Body of pancreas (tissue), 4 donors: ENCODE data around the gene FBL. TPM values are rescaled to one million over a fixed set of nuclear protein-coding genes. Genes with fewer than 3 reads are reported as not detected.

Source experiments
- ATAC-seq: fragments of 150-250 bp; one replicate; pipeline ENCODE4 v1.9.1; 2016
- DNase-seq, 4 donors: peaks; one replicate each; pipeline ENCODE4 v3.0.0-alpha.2; 2019
- H3K27ac ChIP-seq, 4 donors: fragments of 200-600 bp; sonication (generic); 1 replicate in 3 of 4; 2 replicates in 1 of 4; pipeline versions ENCODE4 v1.5.1 to v1.6.1; 2016 to 2019; ENCODE audit warnings: mild to moderate bottlenecking in 1 of 4, mixed read lengths in 1 of 4, moderate library complexity in 1 of 4
- H3K27me3 ChIP-seq, 2 donors: fragments of 200-600 bp; sonication (generic); one replicate each; pipeline ENCODE4 v1.6.0; 2016; ENCODE audit warnings: mild to moderate bottlenecking in 1 of 2
- H3K36me3 ChIP-seq, 2 donors: fragments of 200-600 bp; sonication (generic); replicated peaks in 1 of 2; 2 replicates each; pipeline ENCODE4 v1.5.1; 2016; ENCODE audit warnings: low read depth in 2 of 2; ENCODE audit not compliant: insufficient read depth in 1 of 2
- H3K4me1 ChIP-seq: fragments of 200-600 bp; sonication (generic); one replicate; pipeline ENCODE4 v1.6.0; 2016
- H3K4me3 ChIP-seq, 2 donors: fragments of 200-600 bp; sonication (generic); 1 replicate in 1 of 2; 2 replicates in 1 of 2; pipeline ENCODE4 v1.5.1; 2016 to 2019
- H3K9me3 ChIP-seq, 3 donors: fragments of 200-600 bp; sonication (generic); 1 replicate in 2 of 3; 2 replicates in 1 of 3; pipeline ENCODE4 v1.5.1; 2016
- CTCF ChIP-seq, 7 experiments: fragments of 450-650 bp in 4 of 7; fragments of 200-600 bp in 3 of 7; sonication (generic) in 3 of 7; IDR thresholded peaks; one replicate each; pipeline ENCODE4 v1.5.1; 2016 to 2019; ENCODE audit warnings: antibody characterized with exemption in 7 of 7
- POLR2A ChIP-seq, 3 donors: fragments of 450-650 bp; IDR thresholded peaks; one replicate each; pipeline ENCODE4 v1.6.1; 2016; ENCODE audit warnings: antibody characterized with exemption in 3 of 3, mild to moderate bottlenecking in 2 of 3
- WGBS, 2 donors: methylation state at CpG; one replicate each; pipeline ENCODE4 v1.1.5; 2017; 5-methylcytosine and 5-hydroxymethylcytosine counted together
- intact Hi-C: fragments of 100-400 bp; cut with DNase I; formaldehyde crosslinking; loops from one replicate; pipeline ENCODE4 v1.15.1; 2023
- total RNA-seq, 2 donors: library from RNA; depleted of rRNA; stranded (reverse); fragments of >200 nt; gene quantifications; one replicate each; pipeline ENCODE4 v1.1.0, GENCODE V29; 2016

Gene FBL
- total RNA-seq, 2 donors from 2014 or later = 90.3 to 118 TPM

- intact Hi-C loops = no loop called here
- H3K36me3 ChIP-seq = no peaks in the 10 kb centered on the region
- ATAC-seq = no peak
Measured at GRCh38 chr19:39867952-39868351, 21.8 kb upstream of the FBL start.

DNA sequence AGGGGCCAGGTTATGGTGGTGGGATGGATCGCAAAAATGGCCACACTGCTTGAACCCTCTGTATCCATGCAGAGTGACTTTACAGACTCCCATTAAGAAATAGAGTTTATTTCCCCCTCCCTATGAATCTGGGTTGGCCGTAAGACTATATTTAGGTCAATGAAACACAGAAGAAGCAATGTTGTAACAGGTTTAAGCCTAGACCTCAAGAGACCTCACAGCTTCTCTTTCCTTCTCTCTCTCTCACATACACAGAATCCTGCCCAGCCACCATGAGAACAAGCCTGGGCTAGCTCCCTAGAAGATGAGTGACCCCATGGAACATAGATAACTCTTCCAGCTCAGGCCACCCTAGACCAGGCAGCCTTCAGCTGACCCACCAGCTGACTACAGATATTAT, 21.0 kb upstream of the FBL start:
- no peak overlapping the region for H3K27ac ChIP-seq
- TF ChIP-seq CTCF (IDR thresholded peaks at IDR 0.05) (no peak), POLR2A (IDR thresholded peaks at IDR 0.05) (no peak)
- no peaks in the 10 kb centered on the region for H3K36me3 ChIP-seq
- H3K27me3 ChIP-seq = no peaks in the 10 kb centered on the region
- ATAC-seq (no peak), DNase-seq (no peak)
- H3K4me1 ChIP-seq = no peaks in the 10 kb centered on the region
- H3K9me3 ChIP-seq = no peaks in the 10 kb centered on the region
- 88 to 93% methylated on average over 2 of the region's 2 CpGs for WGBS, 2 donors
- intact Hi-C loops = no loop called here
- no peak overlapping the region for H3K4me3 ChIP-seq

More at GRCh38 chr19:39867952-39868351, 21.8 kb upstream of the FBL start:
- no peaks in the 10 kb centered on the region for H3K4me1 ChIP-seq
- H3K27me3 ChIP-seq = no peaks in the 10 kb centered on the region
- H3K27ac ChIP-seq = no peak overlapping the region
- no peak overlapping the region for H3K4me3 ChIP-seq
- no peaks in the 10 kb centered on the region for H3K9me3 ChIP-seq
- TF ChIP-seq CTCF (IDR thresholded peaks at IDR 0.05) = no peak
- no peak for TF ChIP-seq POLR2A (IDR thresholded peaks at IDR 0.05)
- no peak for DNase-seq
- WGBS, 2 donors = 81 to 92% methylated on average over 6 of the region's 6 CpGs

DNA sequence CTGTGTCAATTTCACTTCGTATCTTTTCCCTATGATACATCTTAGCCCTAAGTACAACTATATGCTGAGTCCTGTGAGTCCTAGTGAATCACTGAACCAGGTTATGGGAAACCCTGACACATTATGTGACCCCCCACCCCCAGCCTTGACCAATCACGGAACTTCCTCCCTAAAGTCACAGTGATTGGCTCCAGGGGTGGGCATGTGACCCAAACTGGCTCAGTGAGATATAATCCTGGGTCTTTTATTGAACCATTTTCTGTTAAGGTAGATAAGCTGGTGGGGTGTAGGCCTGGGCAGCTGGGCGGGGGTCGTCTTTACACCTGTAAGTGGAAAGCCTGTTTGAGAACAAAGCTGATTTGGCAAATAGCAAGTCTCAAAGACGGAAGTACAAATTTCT, 19.8 kb upstream of the FBL start:
- Histone ChIP-seq H3K4me1 (no peaks in the 10 kb centered on the region), H3K27ac (no peak overlapping the region), H3K27me3 (no peaks in the 10 kb centered on the region), H3K9me3 (no peaks in the 10 kb centered on the region), H3K36me3 (no peaks in the 10 kb centered on the region), H3K4me3 (no peak overlapping the region)
- WGBS, 2 donors = 67 to 69% methylated on average over 5 of the region's 5 CpGs
- TF ChIP-seq POLR2A (IDR thresholded peaks at IDR 0.05) (no peak), CTCF (IDR thresholded peaks at IDR 0.05) (no peak)
- no peak for ATAC-seq
- no peak for DNase-seq
- intact Hi-C loops = no loop called here

DNA sequence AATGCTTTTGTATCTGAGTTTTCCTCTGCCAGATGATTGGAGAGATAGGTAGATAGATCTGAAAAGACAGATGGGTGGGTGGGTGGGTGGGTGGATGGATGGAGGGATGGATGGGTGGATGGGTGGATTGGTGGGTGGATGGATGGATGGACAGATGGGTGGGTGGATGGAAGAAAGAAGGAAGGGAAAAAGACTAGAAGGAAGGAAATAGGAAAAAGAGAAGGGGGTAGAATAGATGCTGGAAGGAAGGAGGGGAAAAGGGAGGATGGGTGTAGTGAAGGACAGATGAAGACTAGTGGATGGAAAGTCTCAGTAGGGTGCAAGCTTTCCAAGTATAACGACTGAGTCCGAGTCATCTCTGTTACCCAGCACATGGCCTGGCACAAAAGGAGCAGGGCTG, 19.0 kb upstream of the FBL start:
- WGBS, 2 donors = 76 to 88% methylated on average over 2 of the region's 2 CpGs
- intact Hi-C loops = no loop called here
- H3K9me3 ChIP-seq = no peaks in the 10 kb centered on the region
- no peak for TF ChIP-seq CTCF (IDR thresholded peaks at IDR 0.05)
- TF ChIP-seq POLR2A (IDR thresholded peaks at IDR 0.05) = no peak
- DNase-seq = no peak
- H3K4me1 ChIP-seq = no peaks in the 10 kb centered on the region
- H3K27ac ChIP-seq = no peak overlapping the region
- H3K4me3 ChIP-seq = no peak overlapping the region
- H3K36me3 ChIP-seq = no peaks in the 10 kb centered on the region
- ATAC-seq = no peak
- no peaks in the 10 kb centered on the region for H3K27me3 ChIP-seq

- H3K4me3 ChIP-seq = no peak overlapping the region
- ATAC-seq = no peak
- no peak for DNase-seq
- intact Hi-C loops = no loop called here
- H3K4me1 ChIP-seq = no peaks in the 10 kb centered on the region
- TF ChIP-seq CTCF (IDR thresholded peaks at IDR 0.05) (no peak), POLR2A (IDR thresholded peaks at IDR 0.05) (no peak)
- no peak overlapping the region for H3K27ac ChIP-seq
- no peaks in the 10 kb centered on the region for H3K36me3 ChIP-seq
- WGBS, 2 donors = 60 to 70% methylated on average over 2 of the region's 2 CpGs
- no peaks in the 10 kb centered on the region for H3K27me3 ChIP-seq
- no peaks in the 10 kb centered on the region for H3K9me3 ChIP-seq
Measured at GRCh38 chr19:39864118-39864517, 17.9 kb upstream of the FBL start.
